ENCODE results near the gene CXCR3.
"Not testable (repeated sequence)": the region's sequence is repeated elsewhere in the genome, so short reads cannot be mapped to it uniquely, and the experiment has no call there.

CXCR3 gene

GRCh38 chrX:71636438-71637252, 18.3 kb upstream of the CXCR3 start:
- FAIRE-seq = no peak

GRCh38 chrX:71634366-71634765, 16.1 kb upstream of the CXCR3 start:
- no peak for FAIRE-seq

GRCh38 chrX:71632923-71633657, 14.8 kb upstream of the CXCR3 start:
- FAIRE-seq = peak; percentile 74

GRCh38 chrX:71629467-71629866, 11.2 kb upstream of the CXCR3 start:
- FAIRE-seq = no peak

GRCh38 chrX:71627588-71628404, 9.5 kb upstream of the CXCR3 start:
- FAIRE-seq = no peak

GRCh38 chrX:71626576-71626975, 8.3 kb upstream of the CXCR3 start:
- FAIRE-seq = no peak

GRCh38 chrX:71625471-71625870, 7.2 kb upstream of the CXCR3 start:
- FAIRE-seq = no peak

- FAIRE-seq = no peak
These were observed 5.4 kb upstream of the CXCR3 start for GRCh38 chrX:71623714-71624113.

GRCh38 chrX:71622576-71623450, 4.5 kb upstream of the CXCR3 start:
- no peak for FAIRE-seq

GRCh38 chrX:71622032-71622575, 3.8 kb upstream of the CXCR3 start:
- no peak for FAIRE-seq

- no peak for FAIRE-seq
These were observed 3.3 kb upstream of the CXCR3 start for GRCh38 chrX:71621603-71622002.

- no peak for FAIRE-seq
These were observed 1.7 kb upstream of the CXCR3 start for GRCh38 chrX:71619986-71620385.

- no peak for FAIRE-seq
These were observed 882 bp upstream of the CXCR3 start for GRCh38 chrX:71619193-71619592.

GRCh38 chrX:71618787-71619186, 476 bp upstream of the CXCR3 start:
- FAIRE-seq = no peak

GRCh38 chrX:71617742-71618141, 569 bp downstream of the CXCR3 start:
- no peak for FAIRE-seq

GRCh38 chrX:71616672-71617529, 1.4 kb downstream of the CXCR3 start:
- FAIRE-seq = no peak

GRCh38 chrX:71615954-71616353, 2.4 kb downstream of the CXCR3 start:
- FAIRE-seq = no peak

GRCh38 chrX:71615056-71615455, 3.3 kb downstream of the CXCR3 start:
- no peak for FAIRE-seq

GRCh38 chrX:71612256-71612655, 6.1 kb downstream of the CXCR3 start:
- FAIRE-seq = no peak

- FAIRE-seq = not testable (repeated sequence)
These were observed 6.6 kb downstream of the CXCR3 start for GRCh38 chrX:71611736-71612135.

- FAIRE-seq = no peak
These were observed 9.1 kb downstream of the CXCR3 start for GRCh38 chrX:71609095-71609750.
